ENCODE data around the gene SAMD8. TPM values are rescaled to one million over a fixed set of nuclear protein-coding genes. Genes with fewer than 3 reads are reported as not detected.
"Not testable (repeated sequence)": the region's sequence is repeated elsewhere in the genome, so short reads cannot be mapped to it uniquely, and the experiment has no call there.

SAMD8 gene
- total RNA-seq, 1 donor from 2014 or later = 21.7 TPM

DNA sequence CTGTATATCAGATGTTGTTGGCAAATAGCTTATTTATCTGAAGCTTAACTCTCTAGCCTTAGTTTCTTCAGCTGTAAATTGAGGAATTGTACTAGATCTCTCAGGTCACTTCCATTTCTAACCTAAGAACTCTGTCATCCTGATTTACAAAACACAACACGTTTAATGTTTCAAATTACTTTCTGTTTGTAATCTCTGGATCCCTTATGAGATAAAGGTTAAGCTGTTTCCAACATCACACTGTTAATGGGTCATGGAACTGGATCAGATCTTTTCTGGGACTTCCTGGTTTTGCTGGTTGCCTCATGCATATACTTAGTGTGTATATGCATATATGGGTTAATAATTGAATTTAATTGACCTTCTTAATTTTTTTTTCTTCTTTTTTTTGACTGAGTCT lies 9.9 kb downstream of the SAMD8 start:
- Histone ChIP-seq H3K27ac (peak overlapping the region; percentile 5), H3K36me3 (peaks cover 21% of the 10 kb centered on the region), H3K4me1 (peaks cover 16% of the 10 kb centered on the region), H3K4me3 (no peak overlapping the region), H3K9me3 (no peaks in the 10 kb centered on the region), H3K27me3 (ENCODE audit: low read depth) (no peaks in the 10 kb centered on the region)
- TF ChIP-seq, protein P1, sequence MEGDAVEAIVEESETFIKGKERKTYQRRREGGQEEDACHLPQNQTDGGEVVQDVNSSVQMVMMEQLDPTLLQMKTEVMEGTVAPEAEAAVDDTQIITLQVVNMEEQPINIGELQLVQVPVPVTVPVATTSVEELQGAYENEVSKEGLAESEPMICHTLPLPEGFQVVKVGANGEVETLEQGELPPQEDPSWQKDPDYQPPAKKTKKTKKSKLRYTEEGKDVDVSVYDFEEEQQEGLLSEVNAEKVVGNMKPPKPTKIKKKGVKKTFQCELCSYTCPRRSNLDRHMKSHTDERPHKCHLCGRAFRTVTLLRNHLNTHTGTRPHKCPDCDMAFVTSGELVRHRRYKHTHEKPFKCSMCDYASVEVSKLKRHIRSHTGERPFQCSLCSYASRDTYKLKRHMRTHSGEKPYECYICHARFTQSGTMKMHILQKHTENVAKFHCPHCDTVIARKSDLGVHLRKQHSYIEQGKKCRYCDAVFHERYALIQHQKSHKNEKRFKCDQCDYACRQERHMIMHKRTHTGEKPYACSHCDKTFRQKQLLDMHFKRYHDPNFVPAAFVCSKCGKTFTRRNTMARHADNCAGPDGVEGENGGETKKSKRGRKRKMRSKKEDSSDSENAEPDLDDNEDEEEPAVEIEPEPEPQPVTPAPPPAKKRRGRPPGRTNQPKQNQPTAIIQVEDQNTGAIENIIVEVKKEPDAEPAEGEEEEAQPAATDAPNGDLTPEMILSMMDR (IDR thresholded peaks at IDR 0.05) = no peak
- DNase-seq (no peak), ATAC-seq (no peak)
- intact Hi-C loops (cut with DNase I) = no loop called here

DNA sequence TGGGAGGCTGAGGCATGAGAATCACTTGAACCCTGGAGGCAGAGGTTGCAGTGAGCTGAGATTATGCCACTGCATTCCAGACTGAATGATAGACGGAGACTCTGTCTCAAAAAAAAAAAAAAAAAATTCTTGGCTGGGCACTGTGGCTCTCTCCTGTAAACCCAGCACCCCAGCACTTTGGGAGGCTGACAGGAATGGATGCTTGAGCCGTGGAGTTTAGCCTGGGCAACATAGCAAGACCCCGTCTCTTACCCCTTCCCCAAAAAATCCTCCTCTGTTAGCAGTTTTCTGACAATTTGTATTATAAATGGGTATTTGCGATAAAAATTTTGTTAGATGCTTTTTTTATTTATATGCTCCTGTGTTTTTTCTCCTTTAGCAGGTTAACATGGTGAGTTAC lies 11.0 kb downstream of the SAMD8 start:
- intact Hi-C loops (cut with DNase I) = no loop called here
- Histone ChIP-seq H3K27ac (no peak overlapping the region), H3K4me1 (peaks cover 15% of the 10 kb centered on the region), H3K4me3 (no peak overlapping the region), H3K9me3 (no peaks in the 10 kb centered on the region), H3K27me3 (ENCODE audit: low read depth) (no peaks in the 10 kb centered on the region), H3K36me3 (peaks cover 21% of the 10 kb centered on the region)
- DNase-seq (no peak), ATAC-seq (no peak)
- TF ChIP-seq, protein P1 (IDR thresholded peaks at IDR 0.05) = no peak

DNA sequence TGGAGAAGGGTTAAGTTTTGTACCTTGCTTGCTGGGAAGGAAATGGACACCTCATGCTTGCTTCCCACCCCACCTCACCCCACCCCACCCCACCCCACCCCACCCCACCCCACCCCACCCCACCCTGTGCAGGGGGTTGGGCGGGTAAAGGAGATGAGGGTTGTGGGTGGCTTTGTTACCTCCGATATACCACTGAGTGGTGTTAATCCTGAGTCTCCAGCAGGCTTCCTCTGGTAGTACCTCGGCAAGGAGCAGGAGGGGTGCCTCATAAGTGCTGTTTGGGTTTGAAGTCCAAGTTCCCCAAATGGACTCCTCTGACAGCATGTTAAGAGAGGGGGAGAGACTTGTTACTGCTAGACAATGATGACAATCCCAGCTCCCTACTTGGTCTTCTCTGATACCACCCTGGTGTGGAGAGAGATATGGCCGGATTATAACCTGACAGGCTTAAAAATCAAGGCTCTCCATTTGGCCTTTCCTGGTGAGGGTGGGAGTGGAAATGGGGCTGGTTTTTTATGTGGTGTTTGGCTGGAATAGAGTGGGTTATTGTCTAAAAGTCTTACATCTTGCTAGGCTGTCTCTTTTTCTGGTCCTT lies 11.7 kb downstream of the SAMD8 start:
- TF ChIP-seq, protein P1 (IDR thresholded peaks at IDR 0.05) = no peak
- peaks cover 11% of the 10 kb centered on the region for H3K4me1 ChIP-seq
- no peak overlapping the region for H3K27ac ChIP-seq
- peaks cover 21% of the 10 kb centered on the region for H3K36me3 ChIP-seq
- ATAC-seq = no peak
- no peaks in the 10 kb centered on the region for H3K9me3 ChIP-seq
- intact Hi-C loops (cut with DNase I) = no loop called here
- H3K4me3 ChIP-seq = no peak overlapping the region
- no peak for DNase-seq
- no peaks in the 10 kb centered on the region for H3K27me3 ChIP-seq (ENCODE audit: low read depth)

DNA sequence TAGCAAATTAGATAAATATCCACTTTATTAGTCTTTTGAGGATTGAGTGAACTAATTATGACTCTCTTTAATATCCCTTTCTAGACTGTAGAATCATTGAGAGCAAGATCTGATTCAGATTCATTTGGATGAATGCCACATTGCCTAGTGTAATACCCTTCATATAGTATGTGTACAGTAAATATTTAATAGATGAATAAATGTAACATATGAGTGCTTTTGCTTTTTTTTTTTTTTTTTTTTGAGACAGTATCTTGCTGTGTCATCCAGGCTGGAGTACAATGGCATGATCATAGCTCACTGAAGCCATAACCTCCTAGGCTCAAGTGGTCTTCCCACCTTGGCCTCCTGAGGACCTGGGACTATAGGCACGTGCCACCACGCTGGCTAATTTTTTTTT lies 14.8 kb downstream of the SAMD8 start:
- ATAC-seq (no peak), DNase-seq (no peak)
- TF ChIP-seq, protein P1 (IDR thresholded peaks at IDR 0.05) = no peak
- H3K4me3 ChIP-seq = no peak overlapping the region
- peaks cover 21% of the 10 kb centered on the region for H3K36me3 ChIP-seq
- intact Hi-C loops (cut with DNase I) = no loop called here
- H3K9me3 ChIP-seq = no peaks in the 10 kb centered on the region
- peaks cover 14% of the 10 kb centered on the region for H3K4me1 ChIP-seq
- H3K27ac ChIP-seq = no peak overlapping the region
- no peaks in the 10 kb centered on the region for H3K27me3 ChIP-seq (ENCODE audit: low read depth)

DNA sequence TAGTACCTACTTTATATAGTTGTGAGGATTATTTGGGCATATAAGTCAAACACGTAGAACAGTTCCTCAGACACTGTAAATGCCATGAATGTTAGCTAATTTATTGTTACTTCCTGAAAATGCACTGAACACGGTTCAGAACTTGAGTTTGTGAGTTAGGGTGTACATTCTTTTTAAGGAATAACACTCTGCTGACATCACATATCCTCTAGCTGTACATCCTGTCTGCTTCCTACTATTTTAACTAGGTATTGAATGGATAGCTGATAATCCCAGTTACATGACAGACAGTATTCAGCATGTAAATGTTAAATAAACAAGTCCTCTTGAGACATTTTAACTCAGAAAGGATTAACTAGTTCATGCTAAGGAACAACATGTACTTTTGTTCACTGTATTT lies 16.0 kb downstream of the SAMD8 start:
- Histone ChIP-seq H3K9me3 (no peaks in the 10 kb centered on the region), H3K27ac (no peak overlapping the region), H3K4me3 (no peak overlapping the region), H3K4me1 (peaks cover 14% of the 10 kb centered on the region), H3K27me3 (ENCODE audit: low read depth) (no peaks in the 10 kb centered on the region), H3K36me3 (peaks cover 21% of the 10 kb centered on the region)
- intact Hi-C loops (cut with DNase I) = no loop called here
- TF ChIP-seq, protein P1 (IDR thresholded peaks at IDR 0.05) = no peak
- DNase-seq (no peak), ATAC-seq (no peak)

DNA sequence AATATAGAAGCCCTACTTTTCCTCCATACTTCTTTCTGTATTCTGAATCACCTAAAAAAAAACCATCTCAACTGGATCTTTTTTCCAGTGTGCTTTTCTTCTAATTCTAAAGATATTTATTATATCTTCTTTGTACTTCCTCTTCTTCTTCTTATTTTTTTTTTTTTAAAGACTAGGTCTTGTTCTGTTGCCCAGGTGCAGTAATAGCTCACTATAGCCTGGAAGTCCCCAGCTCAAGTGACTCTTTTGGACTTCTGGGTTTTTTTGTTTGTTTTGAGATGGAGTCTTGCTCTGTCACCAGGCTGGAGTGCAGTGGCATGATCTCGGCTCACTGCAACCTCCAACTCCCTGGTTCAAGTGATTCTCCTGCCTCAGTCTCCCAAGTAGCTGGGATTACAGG lies 17.5 kb downstream of the SAMD8 start:
- H3K27ac ChIP-seq; H3K9me3 ChIP-seq; DNase-seq; H3K4me3 ChIP-seq; ATAC-seq; H3K27me3 ChIP-seq (ENCODE audit: low read depth); intact Hi-C loops (cut with DNase I): not testable (repeated sequence)
- Histone ChIP-seq H3K36me3 (peaks cover 18% of the 10 kb centered on the region), H3K4me1 (peaks cover 14% of the 10 kb centered on the region)

All from lower lobe of right lung (tissue), 2 donors.